HUES6 (cell line): ENCODE results near the gene ACBD7.

Source experiments
- H3K27ac ChIP-seq: 2 replicates; pipeline ENCODE4 v1.7.0; 2013; ENCODE audit warnings: low read depth, mild to moderate bottlenecking, low read length, inconsistent platforms
- H3K27me3 ChIP-seq: 2 replicates; pipeline ENCODE4 v1.6.1; 2013; ENCODE audit warnings: low read length; ENCODE audit not compliant: control insufficient read depth, insufficient read depth
- H3K36me3 ChIP-seq: 2 replicates; pipeline ENCODE4 v1.6.1; 2013; ENCODE audit warnings: low read length; ENCODE audit not compliant: control insufficient read depth, insufficient read depth
- H3K4me1 ChIP-seq: 2 replicates; pipeline ENCODE4 v1.6.1; 2013; ENCODE audit warnings: low read length; ENCODE audit not compliant: control insufficient read depth, insufficient read depth
- H3K4me3 ChIP-seq: 2 replicates; pipeline ENCODE4 v1.5.1; 2013; ENCODE audit warnings: low read depth, low read length
- H3K9ac ChIP-seq: one replicate; pipeline ENCODE4 v1.6.1; 2013; ENCODE audit warnings: mild to moderate bottlenecking, low read length
- H3K9me3 ChIP-seq: 2 replicates; pipeline ENCODE4 v1.6.1; 2013; ENCODE audit warnings: low read depth, low read length; ENCODE audit not compliant: control insufficient read depth, insufficient read depth

The ACBD7 gene

GRCh38 chr10:15118615-15119014 is 30.0 kb upstream of the ACBD7 start:
- no peak overlapping the region for H3K27ac ChIP-seq

GRCh38 chr10:15116225-15116624 is 27.6 kb upstream of the ACBD7 start:
- no peak overlapping the region for H3K4me3 ChIP-seq
- H3K9me3 ChIP-seq, result no peaks in the 10 kb centered on the region
- no peaks in the 10 kb centered on the region for H3K4me1 ChIP-seq
- no peaks in the 10 kb centered on the region for H3K27me3 ChIP-seq
- no peak overlapping the region for H3K9ac ChIP-seq
- H3K27ac ChIP-seq, result no peak overlapping the region
- peaks cover 30% of the 10 kb centered on the region for H3K36me3 ChIP-seq

More at GRCh38 chr10:15118615-15119014, 30.0 kb upstream of the ACBD7 start:
- Histone ChIP-seq H3K4me3 (no peak overlapping the region), H3K27me3 (no peaks in the 10 kb centered on the region), H3K9ac (no peak overlapping the region), H3K4me1 (no peaks in the 10 kb centered on the region), H3K36me3 (peaks cover 28% of the 10 kb centered on the region), H3K9me3 (no peaks in the 10 kb centered on the region)

GRCh38 chr10:15113766-15114165 is 25.2 kb upstream of the ACBD7 start:
- H3K9ac ChIP-seq, result no peak overlapping the region
- no peak overlapping the region for H3K27ac ChIP-seq
- H3K27me3 ChIP-seq, result no peaks in the 10 kb centered on the region
- H3K36me3 ChIP-seq, result peaks cover 28% of the 10 kb centered on the region
- H3K4me3 ChIP-seq, result no peak overlapping the region
- H3K4me1 ChIP-seq, result no peaks in the 10 kb centered on the region
- H3K9me3 ChIP-seq, result no peaks in the 10 kb centered on the region

DNA sequence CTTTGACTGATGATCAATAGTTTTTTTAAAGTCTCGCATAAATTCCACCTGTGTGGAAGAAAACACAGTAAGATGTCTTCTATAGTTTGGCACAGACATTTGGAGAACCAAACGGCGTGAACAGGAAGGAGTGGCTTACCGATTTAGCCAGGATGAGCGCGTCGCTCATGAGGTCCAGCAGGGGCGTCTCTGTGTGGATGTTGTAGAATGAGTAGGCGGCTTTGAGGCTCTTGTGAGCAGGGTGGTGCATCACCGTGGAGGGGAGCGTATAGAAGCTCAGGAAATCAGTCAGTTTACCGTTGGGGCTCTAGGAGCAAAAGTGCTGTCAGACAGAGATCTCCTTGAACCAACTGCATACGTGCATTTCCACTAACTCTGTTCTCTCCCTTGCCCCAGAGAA is 24.1 kb upstream of the ACBD7 start:
- no peak overlapping the region for H3K27ac ChIP-seq
- no peaks in the 10 kb centered on the region for H3K27me3 ChIP-seq
- peaks cover 31% of the 10 kb centered on the region for H3K36me3 ChIP-seq
- no peak overlapping the region for H3K4me3 ChIP-seq
- H3K9ac ChIP-seq, result no peak overlapping the region
- H3K4me1 ChIP-seq, result no peaks in the 10 kb centered on the region
- H3K9me3 ChIP-seq, result no peaks in the 10 kb centered on the region

DNA sequence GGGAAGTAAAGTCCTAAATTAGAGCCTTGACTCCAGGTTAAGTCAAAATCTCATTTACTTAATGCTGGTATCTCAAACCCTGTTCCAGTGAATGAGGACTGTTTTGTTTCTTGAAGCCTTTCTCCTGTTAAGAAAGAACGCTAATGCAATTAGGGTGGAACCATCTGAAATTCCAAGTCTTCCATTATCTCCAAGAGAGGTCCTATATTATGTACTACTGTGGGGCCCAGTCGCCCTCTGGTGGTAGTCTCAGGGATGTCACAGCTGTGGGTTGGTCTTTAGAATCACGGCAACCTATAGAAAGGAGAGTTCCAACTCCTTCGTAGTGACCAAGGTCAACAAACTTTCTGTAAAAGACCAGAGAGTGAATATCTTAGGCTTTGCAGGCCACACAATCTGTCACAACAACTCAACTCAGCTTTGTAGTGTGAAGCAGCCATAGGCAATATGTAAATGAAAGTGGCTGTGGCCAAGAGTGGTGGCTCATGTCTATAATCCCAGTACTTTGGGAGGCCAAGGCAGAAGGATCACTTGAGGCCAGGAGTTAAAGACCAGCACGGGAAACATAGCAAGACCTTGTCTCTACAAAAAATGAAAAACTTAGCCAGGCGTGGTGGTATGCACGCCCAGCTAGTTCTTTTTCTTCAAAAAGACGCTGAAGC is 17.9 kb upstream of the ACBD7 start:
- Histone ChIP-seq H3K36me3 (peaks cover 55% of the 10 kb centered on the region), H3K9ac (no peak overlapping the region), H3K27ac (no peak overlapping the region), H3K9me3 (no peaks in the 10 kb centered on the region), H3K4me1 (no peaks in the 10 kb centered on the region), H3K4me3 (no peak overlapping the region), H3K27me3 (no peaks in the 10 kb centered on the region)

DNA sequence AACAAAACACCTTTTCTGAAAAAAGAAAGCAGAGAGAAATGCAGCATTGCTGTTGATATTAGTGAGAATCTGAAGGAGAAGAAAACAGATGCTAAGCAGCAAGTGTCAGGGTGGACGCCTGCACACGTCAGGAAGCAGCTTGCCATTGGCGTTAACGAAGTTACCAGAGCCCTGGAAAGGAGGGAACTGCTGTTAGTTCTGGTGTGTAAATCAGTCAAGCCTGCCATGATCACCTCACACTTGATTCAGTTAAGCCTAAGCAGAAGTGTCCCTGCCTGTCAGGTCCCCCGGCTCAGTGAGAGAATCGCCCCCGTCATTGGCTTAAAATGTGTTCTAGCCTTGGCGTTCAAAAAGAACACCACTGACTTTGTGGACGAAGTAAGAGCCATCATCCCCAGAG is 14.9 kb upstream of the ACBD7 start:
- Histone ChIP-seq H3K9ac (no peak overlapping the region), H3K4me1 (no peaks in the 10 kb centered on the region), H3K27me3 (no peaks in the 10 kb centered on the region), H3K36me3 (peaks cover 53% of the 10 kb centered on the region), H3K4me3 (no peak overlapping the region), H3K9me3 (no peaks in the 10 kb centered on the region), H3K27ac (no peak overlapping the region)

DNA sequence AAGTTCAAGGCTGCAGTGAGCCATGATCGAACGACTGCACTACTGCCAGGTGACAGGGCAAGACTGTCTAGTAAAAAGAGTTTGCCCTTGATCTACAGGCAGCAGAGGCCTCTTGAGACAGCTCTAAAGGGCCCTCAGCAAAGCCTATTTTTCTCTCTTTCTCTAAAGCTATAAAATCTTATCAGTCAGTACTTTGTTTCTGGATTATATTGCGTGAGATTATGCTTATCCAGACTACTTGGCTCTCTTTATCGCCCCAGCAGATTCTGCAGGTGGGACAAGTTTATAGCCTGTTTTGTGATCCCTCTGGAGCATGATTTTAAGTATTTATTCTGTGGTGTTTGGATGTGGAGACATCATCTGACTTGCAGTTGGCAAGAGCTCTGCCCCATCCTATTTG is 11.3 kb upstream of the ACBD7 start:
- no peaks in the 10 kb centered on the region for H3K4me1 ChIP-seq
- peaks cover 37% of the 10 kb centered on the region for H3K36me3 ChIP-seq
- H3K27me3 ChIP-seq, result no peaks in the 10 kb centered on the region
- no peak overlapping the region for H3K4me3 ChIP-seq
- H3K27ac ChIP-seq, result no peak overlapping the region
- H3K9me3 ChIP-seq, result no peaks in the 10 kb centered on the region
- H3K9ac ChIP-seq, result no peak overlapping the region

- Histone ChIP-seq H3K4me3 (peak within 1 kb of the TSS; percentile 71), H3K9ac (peak within 1 kb of the TSS; percentile 94), H3K36me3 (peaks cover 15% of the 10 kb centered on the region), H3K27me3 (no peaks in the 10 kb centered on the region), H3K4me1 (no peaks in the 10 kb centered on the region), H3K9me3 (no peaks in the 10 kb centered on the region), H3K27ac (peak within 1 kb of the TSS; percentile 78)
Observed at GRCh38 chr10:15097011-15097812, 8.6 kb upstream of the ACBD7 start, which contains the start of gene RPP38. TSS of gene RPP38 (plus strand) at chr10:15097355. CDS start at chr10:15103315, 5,960 bp downstream.

DNA sequence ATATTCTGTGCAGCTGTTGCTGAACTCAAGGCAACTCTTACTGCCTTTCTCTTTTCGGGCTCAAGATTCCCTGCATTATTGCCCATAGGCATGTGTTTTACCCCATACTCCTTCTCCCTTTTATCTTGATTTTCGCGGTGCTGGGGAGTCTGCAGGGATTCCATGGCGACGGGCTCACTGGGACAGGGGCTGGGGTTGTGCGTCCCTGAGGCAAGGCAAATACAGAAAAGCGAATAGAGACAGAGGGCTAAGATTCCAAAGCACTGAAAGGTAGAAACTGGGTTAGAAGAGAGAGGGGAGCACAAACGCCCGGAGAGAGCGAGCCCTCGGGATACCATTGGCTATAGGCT is 8.1 kb upstream of the ACBD7 start:
- Histone ChIP-seq H3K4me3 (peak overlapping the region; percentile 71), H3K27me3 (no peaks in the 10 kb centered on the region), H3K4me1 (no peaks in the 10 kb centered on the region), H3K36me3 (peaks cover 9% of the 10 kb centered on the region), H3K9me3 (no peaks in the 10 kb centered on the region), H3K27ac (no peak overlapping the region; the same call in 1 of the 2 replicates), H3K9ac (peak overlapping the region; percentile 94)

DNA sequence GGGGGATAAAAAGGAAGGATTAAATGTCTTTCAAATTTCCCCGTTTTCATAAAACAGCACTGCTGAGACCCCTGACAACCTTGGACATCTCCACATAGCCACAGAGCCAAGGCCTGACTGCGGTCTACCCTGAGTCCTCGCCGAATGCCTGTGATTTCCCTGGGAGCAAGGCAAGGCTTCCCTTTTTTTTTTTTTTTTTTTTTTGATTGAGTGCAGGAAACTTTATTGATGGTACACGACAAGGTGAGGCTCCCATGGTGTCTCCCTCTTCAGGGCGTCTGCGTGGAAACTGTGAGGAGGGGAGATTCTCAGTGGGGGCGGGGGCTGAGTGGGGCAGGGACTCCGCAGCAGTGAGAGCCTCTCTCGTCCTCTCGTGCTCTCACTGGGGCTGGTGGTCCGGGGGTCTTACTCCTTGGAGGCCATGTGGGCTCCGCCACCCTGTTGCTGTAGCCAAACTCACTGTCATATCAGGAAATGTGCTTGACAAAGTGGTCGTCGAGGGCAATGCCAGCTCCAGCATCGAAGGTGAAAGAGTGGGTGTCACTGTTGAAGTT is 4.4 kb upstream of the ACBD7 start:
- Histone ChIP-seq H3K4me1 (no peaks in the 10 kb centered on the region), H3K9me3 (no peaks in the 10 kb centered on the region), H3K9ac (no peak overlapping the region), H3K36me3 (no peaks in the 10 kb centered on the region), H3K27ac (no peak overlapping the region), H3K27me3 (no peaks in the 10 kb centered on the region; the same call in 1 of the 2 replicates), H3K4me3 (no peak overlapping the region)

DNA sequence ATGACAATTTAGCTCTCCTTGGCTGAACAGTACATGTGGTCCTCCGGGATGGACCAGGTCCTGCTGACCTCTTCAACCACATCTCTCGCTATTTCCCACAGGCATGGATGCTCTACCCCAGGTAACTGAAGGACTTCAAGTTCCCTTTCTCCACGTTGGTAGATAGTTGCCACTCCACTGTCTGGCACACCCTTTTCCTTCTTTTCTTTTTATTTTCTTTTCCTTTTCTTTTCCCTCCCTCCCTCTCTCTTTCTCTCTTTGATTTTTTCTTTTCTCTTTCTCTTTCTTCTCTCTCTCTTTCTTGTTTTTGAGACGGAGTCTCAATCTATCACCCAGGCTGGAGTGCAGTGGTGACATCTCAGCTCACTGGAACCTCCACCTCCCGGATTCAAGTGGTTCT is 2.8 kb upstream of the ACBD7 start:
- Histone ChIP-seq H3K9me3 (no peaks in the 10 kb centered on the region), H3K36me3 (no peaks in the 10 kb centered on the region), H3K27me3 (no peaks in the 10 kb centered on the region; the same call in 1 of the 2 replicates), H3K9ac (no peak overlapping the region), H3K4me3 (no peak overlapping the region), H3K27ac (no peak overlapping the region), H3K4me1 (no peaks in the 10 kb centered on the region)
